HG02852 (cell line): Measurements from ENCODE around the gene CD300A.
"Not testable (repeated sequence)": the region's sequence is repeated elsewhere in the genome, so short reads cannot be mapped to it uniquely, and the experiment has no call there.

Experiments
- ATAC-seq: cut with Tn5 transposase; IDR thresholded peaks from one replicate; pipeline ENCODE4 v1.9.1; 2021; ENCODE audit warnings: mild to moderate bottlenecking, moderate library complexity; ENCODE audit not compliant: unreplicated experiment

The CD300A gene

DNA sequence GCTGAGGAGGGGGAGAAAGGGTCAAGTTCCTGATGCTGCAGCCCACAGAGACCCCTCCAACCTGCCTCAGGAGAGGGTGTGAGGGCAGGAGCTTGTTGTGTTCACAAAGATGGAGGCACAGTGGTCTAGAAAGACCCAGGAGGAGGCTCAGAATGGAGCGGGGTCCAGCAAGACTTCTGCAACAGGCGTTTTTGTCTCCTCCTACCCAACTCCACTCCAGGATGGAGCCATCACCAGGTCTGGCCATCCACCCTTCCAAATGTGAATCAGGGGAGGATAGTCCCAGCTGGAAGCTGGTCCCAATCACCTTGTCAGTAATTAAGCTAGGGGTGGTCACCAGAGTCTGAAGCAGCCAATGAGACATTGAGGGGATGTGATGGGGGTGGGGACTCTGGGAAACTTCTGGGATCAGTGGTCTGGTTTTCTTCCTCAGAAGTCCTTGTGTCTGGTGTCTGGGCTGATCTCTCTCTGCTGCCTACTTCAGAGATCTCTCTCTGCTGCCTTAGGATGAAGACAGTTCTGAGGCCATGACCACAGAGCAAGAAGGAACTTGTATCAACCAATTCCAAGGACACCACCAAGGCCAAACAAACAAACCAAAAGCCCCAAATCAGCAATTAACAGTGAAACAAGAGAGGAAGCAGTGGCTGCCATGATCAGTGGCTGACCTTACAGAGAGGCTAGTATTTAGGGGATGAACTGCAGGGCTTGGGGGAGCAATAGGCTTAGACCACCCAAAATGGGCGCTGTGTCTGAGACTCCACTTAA lies 50.3 kb downstream of the CD300A start:
- ATAC-seq, result no peak

DNA sequence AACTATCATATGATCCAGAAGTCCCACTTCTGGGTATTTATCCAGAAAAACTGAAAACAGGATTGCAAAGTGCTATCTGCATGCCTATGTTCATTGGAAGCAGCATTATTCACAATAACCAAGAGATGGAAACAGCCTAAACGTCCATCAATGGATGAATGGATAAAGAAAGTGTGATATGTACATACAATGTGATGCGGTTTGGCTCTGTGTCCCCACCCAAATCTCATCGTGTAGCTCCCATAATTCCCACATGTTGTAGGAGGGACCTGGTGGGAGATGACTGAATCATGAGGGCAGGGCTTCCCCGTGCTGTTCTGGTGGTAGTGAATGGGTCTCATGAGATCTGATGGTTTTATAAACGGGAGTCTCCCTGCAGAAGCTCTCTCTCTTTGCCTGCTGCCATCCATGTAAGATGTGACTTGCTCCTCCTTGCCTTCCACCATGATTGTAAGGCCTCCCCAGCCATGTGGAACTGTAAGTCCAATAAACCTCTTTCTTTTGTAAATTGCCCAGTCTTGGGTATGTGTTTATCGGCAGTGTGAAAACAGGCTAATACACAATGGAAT lies 52.1 kb downstream of the CD300A start:
- ATAC-seq, result not testable (repeated sequence)

DNA sequence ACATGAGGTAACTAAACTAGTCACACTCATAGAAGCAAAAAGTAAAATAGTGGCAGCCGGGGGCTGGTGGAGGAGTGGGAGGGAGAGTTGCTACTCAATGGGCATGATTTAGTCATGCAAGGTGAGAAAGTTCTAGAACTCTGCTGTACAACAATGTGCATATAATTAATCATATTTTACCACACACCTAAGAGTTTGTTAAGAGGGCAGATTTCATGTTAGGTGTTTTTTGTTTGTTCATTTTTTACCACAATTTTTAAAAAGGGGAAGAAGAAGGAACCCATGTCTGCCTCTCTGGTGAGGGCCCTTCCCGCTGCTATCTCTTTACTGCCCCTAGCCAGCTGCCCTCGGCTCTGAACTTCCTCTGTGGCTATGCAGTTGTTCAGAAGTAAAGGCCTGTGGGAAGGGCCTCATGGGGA lies 53.6 kb downstream of the CD300A start:
- no peak for ATAC-seq

DNA sequence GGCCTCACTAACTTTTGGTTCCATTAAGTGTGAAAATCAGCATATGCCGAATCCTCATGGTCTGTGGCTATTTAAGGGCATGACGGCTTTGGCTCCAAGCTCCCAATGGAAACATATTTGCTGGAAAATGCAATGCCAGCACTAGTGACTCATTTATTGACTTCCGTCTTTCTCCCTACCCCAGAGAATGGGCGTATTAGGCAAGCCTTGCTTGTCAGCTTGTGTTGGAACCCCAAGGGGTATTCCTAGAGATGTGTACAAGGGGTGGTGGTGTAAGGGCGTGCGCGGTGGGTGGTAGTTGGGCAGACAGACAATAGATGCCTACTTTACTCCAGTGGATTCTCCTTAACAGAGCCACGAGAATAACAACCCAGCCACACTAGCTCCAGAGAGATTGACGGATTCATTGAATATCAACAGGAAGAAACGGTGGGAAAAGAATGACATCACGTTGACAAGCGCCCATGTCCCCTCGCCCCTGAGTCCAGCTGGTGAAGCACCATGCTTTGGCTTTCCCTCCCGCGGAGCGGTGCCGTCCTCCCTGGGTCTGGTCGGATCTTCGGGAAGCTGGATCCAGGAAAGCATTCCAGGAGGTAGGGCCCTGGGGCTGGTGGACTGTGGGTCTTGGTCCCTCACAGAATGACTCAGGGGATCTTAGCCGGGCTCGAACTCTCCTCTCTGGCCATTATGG lies 54.5 kb downstream of the CD300A start:
- no peak for ATAC-seq

DNA sequence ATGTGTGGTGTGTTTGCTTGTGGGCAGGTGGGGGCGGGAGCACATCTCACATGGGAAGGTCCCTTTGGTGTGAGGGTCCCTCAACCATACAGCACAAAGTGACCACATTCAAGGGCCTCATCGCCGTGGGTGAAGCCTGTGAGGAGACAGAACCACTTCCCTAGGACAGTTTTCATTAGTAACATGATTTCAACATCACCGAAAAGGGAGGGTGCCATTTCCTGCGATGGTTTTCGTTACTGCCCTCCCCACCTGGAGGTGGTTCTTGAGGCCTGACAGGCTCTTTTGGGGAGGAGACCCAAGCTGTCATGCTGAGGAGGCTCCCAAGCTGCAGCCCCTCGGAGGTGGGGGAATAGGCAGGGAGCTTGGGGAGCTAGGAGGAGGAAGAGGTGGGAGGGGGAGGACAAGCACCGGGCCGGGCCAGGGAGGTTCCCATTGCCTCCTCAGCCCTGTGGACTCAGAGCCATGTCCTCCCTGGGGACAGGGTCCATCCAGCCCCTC lies 55.3 kb downstream of the CD300A start:
- ATAC-seq, result no peak

DNA sequence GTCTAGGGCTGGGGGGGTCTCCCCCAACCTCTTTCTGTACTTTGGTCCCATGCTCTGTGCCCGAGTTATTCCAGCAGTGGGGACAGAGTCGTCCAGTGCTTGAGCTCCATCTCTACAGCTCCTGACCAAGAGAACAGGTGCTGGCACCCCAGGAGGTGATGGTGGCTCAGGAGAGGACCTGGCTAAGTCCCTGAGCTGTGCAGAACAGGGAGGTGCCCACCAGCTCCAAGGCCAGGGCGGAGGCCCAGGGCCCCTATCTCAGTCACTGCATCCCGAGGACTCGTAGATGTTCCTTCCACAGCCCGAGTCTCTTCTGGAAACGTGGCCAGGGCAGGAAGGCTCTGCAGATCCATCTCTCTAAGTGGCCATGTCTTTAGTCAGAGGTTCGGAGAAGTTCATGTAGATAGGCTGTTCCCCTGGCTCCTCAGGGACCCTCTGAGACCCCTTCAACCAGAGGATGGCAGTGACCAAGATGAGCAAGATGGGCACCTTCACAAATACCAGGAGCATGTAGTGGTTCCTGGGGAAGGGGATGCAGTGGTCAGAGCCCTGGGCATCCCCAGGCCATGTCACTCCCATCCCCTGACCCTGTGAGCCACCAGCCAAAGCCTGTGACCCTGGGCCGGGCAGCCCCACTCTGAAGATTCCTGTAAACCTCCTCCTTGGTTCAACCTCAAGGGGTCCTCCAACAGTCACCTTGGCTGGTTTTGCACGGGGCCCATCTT lies 56.1 kb downstream of the CD300A start:
- ATAC-seq, result no peak

DNA sequence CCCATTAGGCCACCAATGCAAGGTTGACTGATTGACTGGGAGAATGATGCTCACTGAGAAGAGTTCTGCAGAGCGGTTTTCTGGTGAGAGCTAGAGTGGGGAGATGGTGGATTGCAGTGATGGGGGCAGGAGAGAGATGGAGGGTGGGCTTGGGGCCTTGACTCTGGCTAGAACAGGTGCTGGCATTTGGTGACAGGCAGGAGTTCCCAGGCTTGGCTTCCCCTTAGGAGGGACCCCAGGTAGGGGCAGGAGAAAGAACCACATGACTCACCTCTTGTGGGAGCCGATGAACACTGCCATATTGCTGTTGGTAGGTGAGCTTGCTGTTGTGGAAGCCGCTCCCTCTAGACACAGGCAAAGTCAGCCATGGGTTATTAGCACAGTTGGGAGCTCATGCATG lies 56.9 kb downstream of the CD300A start:
- ATAC-seq, result no peak

DNA sequence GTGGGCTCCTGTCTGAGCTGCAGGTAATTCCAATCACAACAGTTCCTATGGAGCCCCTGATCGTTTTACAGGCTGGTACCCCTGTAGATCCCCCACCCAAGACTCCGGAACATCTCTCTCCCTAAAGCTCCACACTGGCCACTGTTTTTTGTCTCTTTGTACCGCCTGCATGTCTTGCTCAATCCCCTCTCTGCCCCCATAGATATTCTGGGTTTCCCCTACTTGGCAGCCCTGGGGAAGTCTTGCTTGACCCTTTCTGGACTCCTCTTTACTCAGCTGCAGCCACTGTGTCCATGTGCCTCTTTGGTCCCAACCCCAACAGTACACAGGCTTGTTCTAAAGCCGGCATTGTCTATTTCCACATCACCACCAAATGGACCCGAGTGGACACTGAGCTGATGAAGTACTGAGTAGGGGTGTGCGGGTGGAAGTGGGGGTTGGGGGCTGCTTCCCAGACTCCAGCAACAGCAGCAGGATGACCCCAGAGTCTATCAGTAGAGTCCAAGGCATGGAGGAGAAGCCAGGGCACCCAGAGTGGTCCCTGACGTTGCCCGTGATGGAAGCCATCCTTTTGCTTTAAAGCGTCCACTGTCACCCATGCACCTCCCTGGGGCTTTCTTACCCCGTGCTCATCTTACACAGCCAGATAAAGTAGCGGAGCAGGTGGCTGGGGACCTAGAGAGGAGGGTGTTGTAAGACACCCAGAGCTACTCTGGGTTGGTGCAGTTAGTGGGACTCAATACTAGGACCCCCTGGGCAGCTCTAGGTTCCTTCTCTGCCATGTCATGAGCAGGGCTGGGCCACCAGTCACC lies 58.4 kb downstream of the CD300A start:
- no peak for ATAC-seq

DNA sequence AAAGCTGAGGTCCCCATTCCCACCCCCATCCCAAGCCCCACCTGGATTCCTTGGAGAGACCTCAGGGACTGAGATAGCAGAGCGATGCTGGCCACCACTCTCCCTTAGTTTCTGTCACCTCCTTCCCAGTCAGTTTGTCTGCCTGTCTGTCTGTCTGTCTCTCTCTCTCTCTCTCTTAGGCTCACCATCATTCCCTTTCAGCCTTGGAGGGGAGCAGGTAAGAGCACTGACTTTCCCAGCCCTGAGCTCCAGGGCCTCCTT lies 59.0 kb downstream of the CD300A start:
- ATAC-seq, result no peak

DNA sequence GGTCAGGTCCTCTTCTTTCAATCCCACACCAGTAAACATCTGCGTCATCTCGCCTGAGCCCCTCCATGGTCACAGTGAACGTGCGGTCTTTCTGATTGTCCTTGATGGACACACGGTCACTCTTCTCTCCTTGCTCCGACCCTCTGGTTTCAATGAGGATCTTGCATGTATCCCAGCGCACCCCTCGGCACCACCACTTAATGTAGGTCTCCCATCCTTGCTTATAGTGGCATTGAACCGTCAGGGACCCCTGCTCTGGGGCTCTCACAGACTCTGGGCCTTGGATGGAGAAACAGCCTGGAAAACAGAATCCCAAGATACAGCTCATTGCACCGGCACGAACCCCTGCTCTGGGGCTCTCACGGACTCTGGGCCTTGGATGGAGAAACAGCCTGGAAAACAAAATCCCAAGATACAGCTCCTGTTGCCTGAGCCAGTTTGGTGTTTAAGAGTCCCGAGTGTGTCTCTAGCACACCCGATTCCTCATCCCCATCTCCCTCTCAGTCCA lies 59.4 kb downstream of the CD300A start:
- no peak for ATAC-seq

DNA sequence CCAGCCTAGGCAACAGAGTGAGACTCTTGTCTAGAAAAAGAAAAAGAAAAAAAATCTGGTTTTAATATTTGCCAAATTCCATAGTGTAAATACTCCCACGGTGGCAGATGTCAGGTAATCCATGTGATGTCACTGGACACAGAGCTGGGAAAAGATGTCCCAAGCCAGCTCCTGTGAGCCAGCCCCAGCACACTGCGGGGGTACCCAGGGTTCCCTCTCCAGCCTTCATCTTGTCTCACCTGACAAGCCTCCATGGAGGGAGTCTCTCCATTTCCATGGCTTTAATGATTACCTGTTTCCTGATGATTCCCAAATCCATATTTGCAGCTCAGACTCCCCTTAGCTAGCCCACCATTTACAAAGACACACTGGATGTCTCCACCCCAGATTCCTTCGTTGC lies 60.2 kb downstream of the CD300A start:
- no peak for ATAC-seq

DNA sequence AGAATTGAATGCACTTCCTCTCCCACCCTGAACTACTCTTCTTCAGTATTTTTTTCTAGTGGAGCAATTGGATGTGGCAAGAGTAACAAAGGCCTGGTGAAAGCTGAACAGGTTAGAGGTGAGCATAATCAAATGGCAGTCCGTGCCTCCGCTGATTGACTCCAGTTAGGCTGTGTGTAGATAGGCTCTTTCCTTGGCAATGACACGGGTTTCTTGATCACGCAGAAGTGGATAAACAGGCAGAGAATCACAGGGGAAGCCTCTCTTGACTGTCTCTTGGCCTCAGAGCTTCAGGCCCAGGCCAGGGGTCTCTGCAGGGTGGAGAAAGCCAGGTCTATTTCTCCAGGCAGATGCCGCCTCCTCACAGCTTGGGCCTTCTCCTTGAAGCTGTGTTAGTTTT lies 60.6 kb downstream of the CD300A start:
- ATAC-seq, result no peak

DNA sequence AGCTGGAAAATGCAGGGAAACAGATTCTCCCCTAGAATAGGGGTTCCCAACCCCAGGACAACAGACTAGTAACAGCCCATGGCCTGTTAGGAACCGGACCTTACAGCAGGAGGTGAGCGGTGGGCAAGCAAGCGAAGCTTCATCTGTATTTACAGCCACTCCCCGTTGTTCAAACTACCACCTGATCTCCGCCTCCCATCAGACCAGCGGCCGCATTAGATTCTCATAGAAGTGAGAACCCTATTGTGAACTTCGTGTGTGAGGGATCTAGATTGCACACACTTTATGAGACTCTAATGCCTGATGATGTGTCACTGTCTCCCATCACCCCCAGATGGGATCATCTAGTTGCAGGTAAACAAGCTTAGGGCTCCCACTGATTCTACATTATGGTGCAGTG lies 61.3 kb downstream of the CD300A start:
- ATAC-seq, result no peak

DNA sequence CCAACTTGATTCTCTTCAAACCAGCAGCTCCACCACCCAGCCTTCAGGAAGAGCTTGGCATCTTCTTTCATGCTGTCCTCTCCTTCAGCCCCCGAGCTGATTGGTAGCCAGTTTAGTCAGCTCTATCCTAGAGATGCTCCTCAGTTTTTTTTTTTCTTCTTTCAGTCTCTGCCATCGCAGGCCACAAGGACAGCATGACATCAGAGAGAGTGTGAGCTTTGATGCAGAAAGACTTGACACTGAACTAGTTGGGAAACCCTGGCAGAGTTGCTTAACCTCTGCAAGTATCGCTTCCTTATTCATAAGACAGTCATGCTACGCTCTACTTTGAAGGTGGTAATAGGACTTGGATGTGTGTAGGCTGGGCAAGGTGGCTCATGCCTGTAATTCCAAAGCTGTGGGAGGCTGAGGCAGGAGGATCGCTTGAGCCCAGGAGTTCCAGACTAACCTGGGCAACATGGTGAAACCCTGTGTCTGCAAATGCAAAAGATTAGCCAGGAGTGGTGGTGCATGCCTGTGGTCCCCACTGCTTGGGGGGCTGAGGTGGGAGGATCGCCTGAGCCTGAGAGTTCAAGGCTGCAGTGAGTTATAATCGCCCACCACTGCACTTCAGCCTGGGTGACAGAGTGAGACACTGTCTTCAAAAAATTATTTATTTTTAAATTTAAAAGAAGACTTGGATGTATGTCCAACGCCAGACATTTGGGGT lies 62.2 kb downstream of the CD300A start:
- peak; percentile 86 for ATAC-seq

DNA sequence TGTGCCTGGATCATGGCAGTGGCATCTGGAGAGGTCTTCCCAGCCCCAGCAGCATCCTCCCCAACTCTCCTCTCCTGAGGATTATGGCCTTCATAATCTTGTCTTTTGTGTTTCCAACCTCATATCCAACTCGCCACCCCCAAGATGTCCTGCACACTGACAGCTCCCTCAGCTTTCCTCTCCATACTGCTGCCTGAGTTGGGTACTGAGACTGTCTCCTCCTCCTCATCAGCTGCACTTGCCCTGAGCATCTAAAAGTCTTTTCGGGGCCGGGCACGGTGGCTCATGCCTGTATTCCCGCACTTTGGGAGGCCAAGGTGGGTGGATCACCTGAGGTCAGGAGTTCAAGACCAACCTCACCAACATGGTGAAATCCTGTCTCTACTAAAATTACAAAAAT lies 62.8 kb downstream of the CD300A start:
- ATAC-seq, result no peak

DNA sequence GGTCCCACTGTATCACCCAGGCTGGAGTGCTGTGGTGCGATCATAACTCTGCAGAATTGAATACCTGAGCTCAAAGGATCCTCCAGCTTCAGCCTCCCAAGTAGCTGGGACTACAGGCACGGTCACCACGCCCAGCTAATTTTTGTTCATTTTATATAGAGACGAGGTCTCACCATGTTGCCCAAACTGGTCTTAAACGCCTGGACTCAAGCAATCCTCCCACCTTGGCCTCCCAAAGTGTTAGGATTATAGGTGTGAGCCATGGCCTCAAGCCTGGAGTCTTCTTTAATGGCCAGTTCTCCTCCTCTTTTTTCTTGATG lies 64.4 kb downstream of the CD300A start:
- no peak for ATAC-seq

DNA sequence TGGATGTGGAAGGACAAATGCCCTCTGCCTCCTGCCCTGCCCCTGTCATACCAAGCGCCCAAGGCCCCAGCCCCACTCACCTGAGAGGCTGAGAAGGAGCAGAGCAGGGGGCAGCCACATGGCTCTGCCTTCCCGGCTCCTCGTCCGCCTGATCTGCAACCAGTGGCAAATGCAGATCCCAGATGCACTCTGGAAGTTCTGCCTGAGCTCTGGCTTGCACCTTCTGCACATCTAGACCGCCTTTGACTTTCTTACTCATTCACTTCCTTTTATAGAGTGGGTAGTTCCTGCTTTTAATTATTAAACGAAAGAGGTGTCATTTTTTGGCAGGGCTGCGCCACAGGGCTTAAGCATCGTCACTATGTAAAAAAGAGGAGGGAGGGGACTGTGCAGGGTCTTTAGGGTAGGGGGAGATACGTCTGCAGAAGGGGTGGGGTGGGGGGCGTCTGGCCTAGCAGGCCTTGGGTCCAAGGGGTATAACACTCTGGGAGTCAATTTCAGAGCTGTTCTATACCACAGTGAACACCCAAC lies 64.9 kb downstream of the CD300A start, which contains the start of gene CD300LB:
Gene CD300LB (minus strand): TSS at position 245 of the 531 bp plus-strand sequence. CDS start 125 bp downstream, at position 120.
- ATAC-seq, result no peak

DNA sequence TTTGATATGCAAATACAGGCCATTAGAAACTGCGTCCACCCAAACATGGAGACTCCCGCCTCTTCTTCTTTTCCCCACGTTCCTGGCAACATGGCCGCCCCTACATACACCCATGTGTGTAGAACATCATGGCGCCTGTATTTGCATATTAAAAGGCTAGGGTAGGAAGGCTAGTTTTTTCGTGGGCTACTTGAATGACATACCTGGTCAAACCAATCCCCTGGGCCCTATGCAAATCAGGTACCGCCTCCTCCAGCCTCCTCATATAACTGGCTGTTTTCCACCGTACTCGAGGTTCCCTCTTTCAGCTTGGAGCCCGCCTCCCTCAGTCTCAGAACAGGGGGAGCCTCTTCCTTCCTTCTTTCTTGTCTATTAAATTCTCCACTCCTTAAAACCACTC lies 65.7 kb downstream of the CD300A start:
- ATAC-seq, result no peak
